ENCODE measurements around the gene CADM1. TPM values are rescaled to one million over a fixed set of nuclear protein-coding genes. Genes with fewer than 3 reads are reported as not detected.

CADM1 gene
- total and polyA plus RNA-seq, 10 of the 15 experiments (the other 5 are each of a cell fraction or from before 2014, with no cell fraction given): 0.03 to 0.48 (median 0.15) TPM; not detected in 3

- no peak for TF ChIP-seq ZNF207 (IDR thresholded peaks at IDR 0.05; ENCODE audit: borderline replicate concordance)
- no peak for TF ChIP-seq RCOR1 (conservative IDR thresholded peaks at IDR 0.05; ENCODE audit: low read depth, low read length)
- TF ChIP-seq CTCF (IDR thresholded peaks at IDR 0.05 in 2 of 3, conservative IDR thresholded peaks at IDR 0.05 in 1 of 3; ENCODE audit: control insufficient read depth in 2 of 3, extremely low read depth in 1 of 3, insufficient read depth in 1 of 3, low read depth in 3 of 3, low read length in 3 of 3): no peak
- no peak for TF ChIP-seq FOS (IDR thresholded peaks at IDR 0.05; ENCODE audit: borderline replicate concordance, extremely low read depth, insufficient read length)
Observed at GRCh38 chr11:115455613-115456012, 48.6 kb downstream of the CADM1 start (continued).

GRCh38 chr11:115454525-115454924, 49.7 kb downstream of the CADM1 start:
- FAIRE-seq (no peak), ATAC-seq (no peak), DNase-seq (ENCODE audit: low read depth, low spot score) (no peak)
- no TSS peak for BruUV-seq (replicated peaks)
- no peak for TF ChIP-seq NFIC (IDR thresholded peaks at IDR 0.05; ENCODE audit: low read depth, low read length)
- no peak for TF ChIP-seq ETV6 (conservative IDR thresholded peaks at IDR 0.05 in 1 of 2, IDR thresholded peaks at IDR 0.05 in 1 of 2; ENCODE audit: borderline replicate concordance in 1 of 2, low read depth in 1 of 2)
- no peak for TF ChIP-seq RCOR1 (conservative IDR thresholded peaks at IDR 0.05; ENCODE audit: low read depth, low read length)
- TF ChIP-seq SIN3A (IDR thresholded peaks at IDR 0.05; ENCODE audit: low read depth, low read length): no peak
- H3K27me3 ChIP-seq (replicated peaks in 1 of 2; ENCODE audit: control insufficient read depth in 2 of 2, insufficient read depth in 2 of 2, low read length in 1 of 2): peaks cover 0 to 6% of the 10 kb centered on the region in 2 experiments; a peak in 1 of 4 replicates
- H4K20me1 ChIP-seq (ENCODE audit: control insufficient read depth, insufficient read depth): no peaks in the 10 kb centered on the region
- H3K4me1 ChIP-seq (ENCODE audit: control insufficient read depth, insufficient read depth, low read length): no peaks in the 10 kb centered on the region
- ChIA-PET CTCF (no interaction called here), RAD21 (ENCODE audit: unreplicated experiment) (no interaction called here), POLR2A (no interaction called here), SMC1A (ENCODE audit: uncharacterized antibody, unreplicated experiment) (interaction anchor here (1.0 to 1.4 kb wide), 2 partner anchors 9 to 43 kb away, joined by 3 read pairs; no protein-coding TSS in a partner anchor)
- no peak overlapping the region for H3K27ac ChIP-seq (ENCODE audit: control insufficient read depth, insufficient read depth)
- no peak overlapping the region for H2AFZ ChIP-seq (ENCODE audit: control insufficient read depth, low read depth, low read length)
- H3K9ac ChIP-seq (ENCODE audit: control insufficient read depth, insufficient read depth, low read length): no peak overlapping the region
- no peaks in the 10 kb centered on the region for H3K9me3 ChIP-seq (replicated peaks; ENCODE audit: control insufficient read depth, insufficient read depth, low read length)
- intact Hi-C loops (cut with micrococcal nuclease; ENCODE audit: unreplicated experiment) (no loop called here), in situ Hi-C loops (cut with MboI) (no loop called here)
- 50% methylated on average over 1 of the region's 1 CpG for WGBS (ENCODE audit: insufficient coverage, insufficient replicate concordance, low lambda C conversion rate, missing lambda C conversion rate)
- no peak overlapping the region for H3K4me2 ChIP-seq (ENCODE audit: control insufficient read depth, insufficient read depth)
- no peaks in the 10 kb centered on the region for H3K36me3 ChIP-seq (ENCODE audit: control insufficient read depth in 2 of 2, insufficient read depth in 2 of 2, low read length in 1 of 2)
- H3K4me3 ChIP-seq: no peak overlapping the region
- H3K79me2 ChIP-seq (ENCODE audit: control insufficient read depth, insufficient read depth, low read length): no peaks in the 10 kb centered on the region
